ENCODE data around the gene CMKLR1.
A peak's percentile ranks its signal among the peaks of the same experiment; 100 is the strongest.

Gene CMKLR1, protein sequence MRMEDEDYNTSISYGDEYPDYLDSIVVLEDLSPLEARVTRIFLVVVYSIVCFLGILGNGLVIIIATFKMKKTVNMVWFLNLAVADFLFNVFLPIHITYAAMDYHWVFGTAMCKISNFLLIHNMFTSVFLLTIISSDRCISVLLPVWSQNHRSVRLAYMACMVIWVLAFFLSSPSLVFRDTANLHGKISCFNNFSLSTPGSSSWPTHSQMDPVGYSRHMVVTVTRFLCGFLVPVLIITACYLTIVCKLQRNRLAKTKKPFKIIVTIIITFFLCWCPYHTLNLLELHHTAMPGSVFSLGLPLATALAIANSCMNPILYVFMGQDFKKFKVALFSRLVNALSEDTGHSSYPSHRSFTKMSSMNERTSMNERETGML

GRCh38 chr12:108338915-108339657, at the start of gene CMKLR1:
Gene CMKLR1 (minus strand): TSS chr12:108339311. CDS start chr12:108293591, 45,720 bp downstream.
- peak; percentile 73 for DNase-seq

- no peak for DNase-seq
Measured at GRCh38 chr12:108387771-108388170, 48.7 kb upstream of the CMKLR1 start.

DNA sequence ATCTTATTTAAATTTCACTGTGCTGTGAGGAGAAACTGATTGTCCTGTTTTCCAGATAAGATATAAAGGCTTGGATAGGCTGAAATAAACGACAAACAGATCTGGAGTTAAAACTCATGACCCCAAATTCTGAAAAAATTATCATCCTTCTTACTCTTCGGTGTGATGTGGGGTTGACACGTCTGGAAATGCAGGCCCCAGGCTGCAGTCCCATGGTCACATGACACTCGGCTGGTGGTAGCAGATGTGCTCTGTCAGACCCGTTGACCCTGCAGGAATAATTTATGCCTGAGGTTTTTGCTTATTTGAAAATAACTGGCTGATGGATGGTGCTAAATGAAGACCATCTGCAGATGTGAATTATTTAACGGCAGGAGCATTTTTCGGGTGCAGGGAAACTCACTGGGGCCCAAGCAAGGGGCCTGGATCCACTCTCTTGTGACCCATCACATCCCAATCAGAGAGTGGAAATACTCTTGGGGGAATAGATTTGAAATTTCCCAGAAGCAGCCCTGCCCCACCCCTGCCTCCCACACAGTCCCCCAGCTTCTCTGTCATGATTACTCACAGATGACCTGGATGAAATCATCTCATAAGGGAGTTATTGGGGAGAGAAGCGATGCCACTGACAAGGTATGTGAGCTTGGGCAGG, 47.7 kb upstream of the CMKLR1 start:
- DNase-seq, result no peak

DNA sequence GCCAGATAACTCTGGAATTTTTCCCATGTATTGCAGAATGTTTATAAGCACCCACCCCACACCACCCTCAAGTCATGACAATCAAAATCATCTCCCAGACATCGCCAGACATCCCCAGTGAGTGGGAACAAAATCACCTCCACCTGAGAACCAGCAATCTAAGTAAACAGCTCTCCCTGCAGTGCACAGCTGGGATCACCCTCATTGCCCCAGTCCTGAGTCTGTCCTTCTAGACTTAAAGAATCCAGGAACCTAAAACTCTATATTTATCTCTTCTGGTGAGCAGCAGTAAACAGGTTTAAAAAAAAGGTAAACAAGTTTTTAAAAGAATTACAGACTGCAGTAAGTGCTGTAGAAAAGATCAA, 43.3 kb upstream of the CMKLR1 start:
- DNase-seq, result no peak

DNA sequence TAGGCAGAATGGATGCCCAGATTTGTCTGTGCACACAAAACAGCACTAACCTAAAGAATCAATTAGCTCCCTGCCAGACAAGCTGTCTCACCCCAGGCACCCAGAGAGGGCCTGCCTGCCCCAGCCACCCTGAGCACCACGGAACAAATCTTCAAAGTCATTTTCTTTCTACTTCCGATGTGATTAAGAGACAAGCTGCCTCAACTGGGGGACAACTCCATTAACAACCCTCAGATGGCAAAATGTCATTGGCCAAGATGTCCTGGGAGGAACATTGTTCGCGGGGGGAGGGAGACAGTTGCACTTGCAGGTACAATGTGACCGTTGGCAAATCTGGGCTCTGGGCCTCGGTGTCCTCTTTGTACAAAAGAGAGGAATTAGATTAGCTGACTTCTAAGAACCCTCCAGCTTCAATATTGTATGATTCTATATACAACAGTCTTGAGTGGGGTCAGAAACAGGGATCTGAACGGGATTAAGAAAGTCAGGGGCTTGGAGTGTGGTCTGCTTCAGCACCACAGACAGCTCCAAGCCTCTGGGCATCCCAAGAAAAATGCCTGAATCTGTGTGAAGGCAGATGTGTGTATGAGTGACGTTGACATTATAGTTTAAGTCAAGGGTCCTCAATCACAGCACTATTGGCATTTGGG, 42.8 kb upstream of the CMKLR1 start:
- peak; percentile 67 for DNase-seq

- no peak for DNase-seq
Measured at GRCh38 chr12:108380382-108380781, 41.3 kb upstream of the CMKLR1 start.

DNA sequence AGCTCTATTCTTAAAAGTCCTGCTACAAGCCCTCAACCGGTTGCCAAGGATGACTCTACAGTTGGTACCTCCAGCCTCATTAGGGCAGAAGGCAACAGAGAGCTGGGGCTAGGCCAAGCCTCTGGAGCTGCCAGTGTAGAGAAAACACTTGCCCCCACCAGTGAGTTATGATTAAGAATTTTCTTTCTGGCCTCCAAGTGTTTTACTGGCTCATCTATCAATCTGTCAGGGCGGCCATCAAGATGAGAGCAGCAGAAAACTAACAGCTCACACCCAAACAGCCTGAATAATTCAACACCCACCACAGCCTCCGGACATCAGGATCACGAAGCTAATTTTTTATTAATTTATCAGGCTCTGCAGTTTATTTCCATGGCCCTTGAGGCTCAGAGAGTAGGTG, 40.7 kb upstream of the CMKLR1 start:
- DNase-seq, result no peak

- DNase-seq, result no peak
Measured at GRCh38 chr12:108378926-108379325, 39.8 kb upstream of the CMKLR1 start.

GRCh38 chr12:108377260-108377659, 38.1 kb upstream of the CMKLR1 start:
- no peak for DNase-seq

DNA sequence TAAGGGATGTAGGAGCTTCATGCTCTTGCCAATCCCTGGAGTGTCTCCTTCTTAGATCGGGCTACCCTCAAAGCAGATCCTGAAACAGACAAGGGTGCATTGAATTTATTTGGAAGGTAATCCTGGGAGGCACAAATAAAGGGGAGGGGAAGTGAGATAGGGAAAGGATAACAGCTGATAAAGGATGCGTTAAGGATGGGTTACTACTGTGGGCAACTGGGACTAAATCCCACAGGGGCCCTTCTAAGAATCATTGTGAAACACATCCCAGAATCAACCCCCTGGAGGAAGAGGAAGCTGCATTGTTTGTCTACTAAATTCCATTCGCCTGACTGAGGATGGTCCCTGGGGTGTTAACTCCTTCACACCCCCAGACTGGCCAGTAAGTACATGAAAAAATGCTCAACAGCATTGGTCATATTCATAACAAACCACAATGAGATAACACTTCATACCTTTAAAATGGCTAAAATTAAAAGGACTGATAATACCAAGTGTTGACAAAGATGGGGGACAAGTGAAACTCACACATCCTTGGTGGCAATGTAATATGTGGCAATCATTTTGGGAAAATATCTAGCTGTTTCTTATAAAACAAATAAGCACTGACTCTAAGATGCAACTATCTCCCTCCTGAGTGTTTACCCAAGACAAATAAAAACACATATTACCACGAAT, 37.0 kb upstream of the CMKLR1 start:
- DNase-seq, result no peak

GRCh38 chr12:108374596-108375320, 35.6 kb upstream of the CMKLR1 start:
- DNase-seq, result no peak

GRCh38 chr12:108373111-108373510, 34.0 kb upstream of the CMKLR1 start:
- DNase-seq, result no peak

DNA sequence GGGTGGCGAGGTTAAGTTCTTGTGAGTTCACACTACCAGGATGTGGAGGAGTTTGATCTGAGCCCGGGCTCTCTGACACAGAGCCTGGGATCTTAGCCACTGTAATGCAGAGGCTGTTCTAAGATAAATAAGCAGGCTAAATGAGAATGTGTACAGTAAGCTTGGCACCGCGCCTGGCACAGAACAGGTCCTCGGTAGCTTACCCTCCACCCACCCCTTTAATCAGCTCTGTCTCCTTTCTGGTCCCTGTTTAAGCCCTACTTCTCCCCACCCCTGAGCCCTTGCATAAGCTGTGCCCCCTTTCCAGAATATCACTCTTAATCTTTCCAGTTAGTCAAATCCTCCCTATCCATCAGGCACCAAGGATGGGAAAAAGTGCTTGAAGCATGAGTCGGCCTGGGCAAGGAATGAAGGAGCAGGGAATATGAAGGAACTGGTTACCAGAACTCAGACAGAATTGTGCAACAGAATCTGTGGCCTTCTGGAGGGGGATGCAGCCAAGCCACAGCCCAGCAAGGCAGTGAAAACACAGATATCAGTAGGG, 32.8 kb upstream of the CMKLR1 start:
- DNase-seq, result no peak

GRCh38 chr12:108370415-108370814, 31.3 kb upstream of the CMKLR1 start:
- DNase-seq, result no peak

DNA sequence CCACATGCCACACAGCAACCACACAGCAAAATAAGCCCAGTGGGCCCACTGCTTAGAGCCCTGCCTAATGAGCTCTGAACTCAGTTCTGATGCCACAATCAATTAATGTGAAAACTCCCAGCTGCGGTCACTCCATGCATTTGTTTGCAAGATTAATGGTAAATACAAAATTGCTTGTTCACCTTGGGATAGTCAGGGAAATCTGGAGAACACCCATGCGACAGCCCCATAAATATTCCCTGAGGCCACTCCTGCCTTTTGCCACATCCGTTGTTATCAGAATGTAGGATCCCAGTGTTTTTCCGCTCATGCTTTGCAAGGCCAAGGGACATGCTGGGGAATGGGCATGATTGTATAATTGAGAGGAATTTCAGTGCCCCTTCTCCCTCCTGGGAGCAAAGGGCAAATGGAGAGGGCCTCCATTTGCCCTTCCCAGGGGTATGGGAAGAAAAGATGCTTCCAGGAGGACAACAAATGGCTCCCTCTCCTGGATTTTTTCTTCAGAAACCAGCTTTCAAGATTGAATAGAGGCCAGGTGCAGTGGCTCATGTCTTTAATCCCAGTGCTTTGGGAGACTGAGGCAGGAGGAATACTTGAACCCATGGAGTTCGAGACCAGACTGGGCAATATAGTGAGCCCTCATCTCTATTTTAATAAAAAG, 30.8 kb upstream of the CMKLR1 start:
- DNase-seq, result no peak

DNA sequence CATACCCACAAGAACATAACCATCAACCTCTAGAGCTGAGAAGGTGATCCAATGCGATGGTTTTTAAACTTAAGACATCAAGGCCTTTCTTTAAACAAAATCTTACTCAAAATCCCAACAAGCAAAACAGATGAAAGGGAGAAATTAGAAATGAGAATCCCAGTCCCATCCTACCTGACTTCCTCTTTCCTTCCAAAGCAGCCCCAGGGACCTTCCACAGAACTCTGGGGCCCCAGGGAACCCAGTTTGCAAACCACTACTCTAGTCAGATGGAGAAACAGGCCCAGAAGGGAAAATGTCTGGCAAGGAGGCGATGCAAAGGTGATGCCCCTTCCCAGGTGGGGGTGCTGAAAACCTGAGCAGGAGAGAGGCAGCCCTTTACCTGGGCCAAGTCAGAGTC, 29.0 kb upstream of the CMKLR1 start:
- no peak for DNase-seq

DNA sequence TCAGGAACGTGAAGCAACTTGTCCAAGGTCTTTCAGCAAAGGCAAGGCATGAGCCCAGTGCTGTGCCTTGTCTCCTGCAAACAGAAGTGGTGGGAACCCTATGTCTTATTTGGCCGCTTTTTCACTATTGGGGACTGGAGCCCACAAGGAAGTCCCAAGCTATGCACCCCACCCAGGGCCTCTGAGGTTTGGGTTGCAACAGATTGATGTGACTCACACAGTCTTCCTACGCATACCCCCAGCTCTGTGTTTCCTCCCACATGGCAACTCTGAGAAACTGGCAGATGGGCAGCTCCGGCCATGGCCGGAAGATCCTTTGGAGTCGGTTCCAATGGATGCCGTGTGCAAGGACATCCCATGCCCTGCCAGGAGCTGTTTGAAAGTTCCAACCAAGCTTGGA, 28.3 kb upstream of the CMKLR1 start:
- DNase-seq, result no peak

GRCh38 chr12:108365324-108365723, 26.2 kb upstream of the CMKLR1 start:
- DNase-seq, result no peak

- DNase-seq, result no peak
Measured at GRCh38 chr12:108364879-108365278, 25.8 kb upstream of the CMKLR1 start.

DNA sequence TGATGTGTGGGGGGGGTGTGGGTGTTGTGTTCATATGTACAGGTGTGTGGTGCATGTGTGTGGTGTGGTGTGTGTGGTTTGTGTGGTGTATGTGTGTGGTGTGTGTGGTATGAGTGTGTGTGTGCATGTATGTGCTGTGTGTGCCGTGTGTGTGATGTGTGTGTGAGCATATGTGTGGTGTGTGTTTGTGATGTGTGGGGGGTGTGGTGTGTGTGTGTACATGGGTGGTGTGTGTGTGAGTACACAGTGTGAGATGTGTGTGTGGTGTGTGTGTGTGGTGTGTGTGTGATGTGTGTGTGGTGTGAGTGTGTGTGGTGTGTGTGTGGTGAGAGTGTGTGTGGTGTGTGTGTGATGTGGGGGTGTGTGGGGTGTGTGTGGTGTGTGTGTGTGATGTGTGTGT, 24.5 kb upstream of the CMKLR1 start:
- DNase-seq, result no peak

GRCh38 chr12:108363165-108363564, 24.1 kb upstream of the CMKLR1 start:
- DNase-seq, result no peak
